Measurements from ENCODE around the gene YWHAQ. TPM values are rescaled to one million over a fixed set of nuclear protein-coding genes. Genes with fewer than 3 reads are reported as not detected.
"Not testable (repeated sequence)": the region's sequence is repeated elsewhere in the genome, so short reads cannot be mapped to it uniquely, and the experiment has no call there.

The YWHAQ gene
- total RNA-seq, 2 experiments from 2014 or later: 300 to 316 TPM

DNA sequence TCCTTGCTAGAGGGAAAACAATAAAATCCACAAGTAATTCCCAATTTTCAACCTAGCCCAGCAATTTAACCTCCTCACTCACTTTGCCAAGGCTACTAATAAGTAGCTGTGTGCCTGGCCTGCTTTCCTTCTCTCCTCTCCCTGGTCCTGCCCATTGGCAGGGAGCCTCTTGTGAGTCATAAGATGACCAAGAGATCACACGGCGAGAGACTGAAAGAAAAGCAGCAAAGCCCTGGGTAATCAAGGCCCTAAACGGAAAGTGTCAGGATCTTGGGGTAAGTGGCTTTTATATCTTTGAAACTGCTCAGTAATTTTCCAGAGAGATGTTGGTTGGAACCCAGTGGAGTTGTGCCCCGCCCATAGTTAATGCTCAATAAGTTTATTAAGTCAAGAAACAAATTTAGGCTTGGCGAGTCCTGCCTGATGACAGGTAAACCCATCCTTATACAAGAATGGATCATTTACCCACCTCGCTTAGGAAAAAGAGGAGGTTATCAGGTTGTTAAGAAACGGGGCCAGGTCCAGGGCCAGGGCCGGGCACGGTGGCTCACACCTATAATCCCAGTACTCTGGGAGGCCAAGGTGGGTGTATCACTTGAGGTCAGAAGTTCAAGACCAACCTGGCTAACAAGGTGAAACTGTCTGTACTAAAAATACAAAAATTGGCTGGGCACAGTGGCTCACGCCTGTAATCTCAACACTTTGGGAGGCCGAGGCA is 65.2 kb downstream of the YWHAQ start:
- H3K27ac Mint-ChIP-seq: no peak overlapping the region
- no peaks in the 10 kb centered on the region for H3K27me3 Mint-ChIP-seq
- peaks cover 6% of the 10 kb centered on the region for H3K4me1 Mint-ChIP-seq
- DNase-seq (no peak), ATAC-seq (no peak)
- H3K9me3 Mint-ChIP-seq (ENCODE audit: low read depth): no peaks in the 10 kb centered on the region
- no peak overlapping the region for H3K4me3 Mint-ChIP-seq
- H3K36me3 Mint-ChIP-seq: peaks cover 5% of the 10 kb centered on the region
- CTCF ChIA-PET: interaction anchor here (0.6 to 1.5 kb wide), 2 partner anchors 10 to 79 kb away, joined by 3 read pairs; partner anchors contain the start of gene ADAM17

DNA sequence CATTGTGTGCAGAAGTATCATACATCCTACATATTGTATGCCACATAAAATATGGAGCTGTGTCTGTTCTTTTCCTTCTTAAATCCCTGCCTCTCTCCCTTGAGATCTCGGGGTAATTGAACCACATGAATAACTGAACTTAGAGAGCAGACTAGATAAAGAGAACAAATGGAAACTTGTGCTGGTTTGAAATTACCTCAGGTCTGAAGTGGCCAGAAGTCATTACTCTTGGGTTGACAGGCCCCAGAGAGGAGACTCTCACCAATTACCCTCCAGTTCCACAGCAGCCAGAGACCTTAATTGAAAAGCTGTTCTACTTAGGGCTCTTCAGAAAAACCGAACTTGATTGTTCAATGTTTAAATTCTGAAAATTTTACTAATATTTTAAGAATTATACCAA is 70.2 kb downstream of the YWHAQ start:
- CTCF ChIA-PET: no interaction called here
- Mint-ChIP-seq H3K4me1 (peaks cover 34% of the 10 kb centered on the region), H3K36me3 (peaks cover 14% of the 10 kb centered on the region), H3K9me3 (ENCODE audit: low read depth) (no peaks in the 10 kb centered on the region), H3K4me3 (no peak overlapping the region), H3K27me3 (no peaks in the 10 kb centered on the region), H3K27ac (no peak overlapping the region)
- DNase-seq (no peak), ATAC-seq (no peak)

DNA sequence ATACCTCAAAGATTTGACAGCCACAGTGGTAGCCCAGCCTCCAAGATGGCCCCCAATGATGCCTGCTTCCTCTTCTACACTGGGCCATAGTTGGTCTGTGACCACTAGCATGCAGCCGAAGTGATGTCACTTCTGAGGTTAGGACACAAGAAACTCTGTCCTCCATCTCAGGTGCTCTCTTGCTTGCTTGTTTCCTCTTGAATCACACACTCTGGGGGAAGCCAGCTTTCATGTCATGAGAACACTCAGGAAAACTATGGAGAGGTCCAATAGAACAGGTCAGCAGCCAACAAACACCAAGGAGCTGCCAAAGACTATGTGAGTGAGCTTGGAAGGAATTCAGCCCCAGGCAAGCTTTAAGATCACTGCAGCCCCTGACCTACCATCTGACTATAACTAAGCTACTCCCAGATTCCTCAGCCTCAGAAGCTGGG is 71.8 kb downstream of the YWHAQ start:
- Mint-ChIP-seq H3K9me3 (ENCODE audit: low read depth) (no peaks in the 10 kb centered on the region), H3K27ac (peak overlapping the region; percentile 37), H3K4me1 (peaks cover 44% of the 10 kb centered on the region), H3K27me3 (no peaks in the 10 kb centered on the region), H3K4me3 (no peak overlapping the region), H3K36me3 (peaks cover 14% of the 10 kb centered on the region)
- DNase-seq (peak; percentile 67), ATAC-seq (no peak)
- CTCF ChIA-PET: interaction anchor here (1.2 to 1.3 kb wide), 2 partner anchors 49 to 66 kb away, joined by 3 read pairs; no protein-coding TSS in a partner anchor

DNA sequence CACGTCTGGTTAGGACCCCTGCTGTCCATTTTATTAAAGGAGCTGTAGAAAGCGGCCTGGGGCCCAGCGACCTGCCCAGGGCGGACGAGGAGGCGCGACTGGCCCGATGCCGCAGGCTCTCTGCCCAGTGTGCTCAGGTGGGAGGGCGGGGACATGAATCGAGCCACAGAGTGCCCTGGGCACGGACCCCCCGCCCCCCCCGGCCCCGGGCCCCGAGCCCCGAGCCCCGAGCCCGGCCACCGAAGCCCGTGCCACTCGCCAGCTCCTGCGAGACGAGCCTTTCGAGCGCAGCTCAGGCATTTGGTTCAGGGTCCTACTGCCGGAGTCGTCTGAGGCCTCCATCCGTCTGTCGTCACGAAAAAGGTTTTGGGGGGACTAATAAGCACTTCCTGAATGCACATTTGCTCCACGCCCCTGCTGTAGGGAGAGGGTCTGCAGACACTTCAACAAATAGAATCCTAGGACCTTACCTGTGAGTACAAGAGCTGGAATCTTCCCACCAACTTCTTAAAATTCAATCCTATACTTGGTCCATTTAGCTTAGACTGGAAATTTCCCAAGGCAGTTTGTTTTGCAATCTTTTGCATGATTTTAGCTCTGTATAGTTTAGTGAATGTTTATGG is 74.6 kb downstream of the YWHAQ start:
- peak; percentile 69 for DNase-seq
- Mint-ChIP-seq H3K36me3 (peaks cover 15% of the 10 kb centered on the region), H3K9me3 (ENCODE audit: low read depth) (no peaks in the 10 kb centered on the region), H3K4me1 (peaks cover 63% of the 10 kb centered on the region), H3K4me3 (peak overlapping the region; percentile 97), H3K27ac (peak overlapping the region; percentile 97), H3K27me3 (no peaks in the 10 kb centered on the region)
- CTCF ChIA-PET: interaction anchor here (0.6 to 3.2 kb wide), 22 partner anchors 9 to 287 kb away, joined by 3 to 14 read pairs (median 4); partner anchors contain the start of genes IAH1 and TAF1B
- ATAC-seq: no peak

DNA sequence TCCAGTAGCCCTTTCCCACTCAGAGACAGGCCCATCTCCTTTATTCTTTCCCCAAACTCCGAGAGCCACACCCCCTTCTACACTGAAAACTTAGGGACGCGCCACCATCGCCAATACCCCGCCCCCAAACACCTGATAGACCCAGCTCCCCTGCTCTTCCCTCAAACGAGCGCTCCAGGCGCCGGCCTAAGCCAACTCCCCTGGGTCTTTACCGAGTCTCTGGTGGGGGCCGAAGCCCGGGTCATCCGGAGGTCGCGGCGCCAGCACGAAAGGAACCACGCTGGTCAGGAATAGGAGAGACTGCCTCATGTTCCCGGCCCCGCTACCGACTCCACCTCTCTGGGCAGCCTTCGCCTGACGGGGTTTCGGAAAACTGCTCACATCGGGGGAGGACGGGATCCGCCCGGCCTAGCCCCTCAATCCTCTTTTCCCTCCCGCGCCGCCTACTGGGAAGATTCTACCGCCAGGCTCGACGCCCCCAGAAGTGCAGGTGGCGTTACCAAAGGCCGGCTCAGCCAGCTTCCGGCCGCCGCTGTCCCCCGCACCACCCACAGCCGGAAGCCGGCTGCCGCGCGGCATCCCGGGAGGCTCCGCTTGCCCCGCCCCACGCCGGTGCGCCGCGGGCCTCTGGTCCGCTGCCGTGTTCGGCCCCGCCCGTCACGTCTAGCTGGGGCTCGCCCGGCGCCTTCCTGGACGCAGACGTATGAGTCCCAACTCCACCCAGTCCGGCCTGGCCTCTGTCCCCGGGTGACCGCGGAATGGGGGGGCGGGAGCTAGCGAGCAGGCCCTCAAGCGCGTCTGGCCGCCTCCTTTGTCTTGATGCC is 75.3 kb downstream of the YWHAQ start, which contains the start of gene ADAM17:
TSS of gene ADAM17 (minus strand) at position 534 of the 824 bp plus-strand sequence. CDS start at position 309, 225 bp downstream.
- peak; percentile 93 for ATAC-seq
- H3K36me3 Mint-ChIP-seq: peaks cover 13% of the 10 kb centered on the region
- peak; percentile 93 for DNase-seq
- H3K27me3 Mint-ChIP-seq: no peaks in the 10 kb centered on the region
- CTCF ChIA-PET: interaction anchor here (0.6 to 3.2 kb wide), 25 partner anchors 9 to 287 kb away, joined by 3 to 14 read pairs (median 4); partner anchors contain the start of genes IAH1, TAF1B and YWHAQ
- H3K27ac Mint-ChIP-seq: peak within 1 kb of the TSS; percentile 97
- peaks cover 64% of the 10 kb centered on the region for H3K4me1 Mint-ChIP-seq
- H3K9me3 Mint-ChIP-seq (ENCODE audit: low read depth): no peaks in the 10 kb centered on the region
- peak within 1 kb of the TSS; percentile 97 for H3K4me3 Mint-ChIP-seq

DNA sequence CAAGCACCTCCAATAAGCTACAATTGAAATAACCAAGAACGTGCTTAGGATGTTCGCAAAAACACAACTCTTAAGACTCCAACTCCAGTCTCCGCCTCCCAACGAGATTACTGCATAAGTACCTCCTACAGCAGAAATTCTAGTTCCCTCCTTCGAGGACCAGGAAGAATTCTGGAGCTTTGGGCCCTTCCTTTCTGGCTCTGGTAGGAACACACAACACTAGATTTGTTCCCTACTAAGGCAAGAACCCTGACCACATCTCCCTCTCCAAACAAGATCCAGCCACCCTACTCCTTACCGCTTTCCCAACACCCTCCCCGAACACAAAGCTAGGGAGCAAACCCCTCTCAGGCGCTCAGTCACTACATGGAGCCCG is 75.9 kb downstream of the YWHAQ start:
- no peaks in the 10 kb centered on the region for H3K27me3 Mint-ChIP-seq
- no peaks in the 10 kb centered on the region for H3K9me3 Mint-ChIP-seq (ENCODE audit: low read depth)
- H3K4me1 Mint-ChIP-seq: peaks cover 65% of the 10 kb centered on the region
- DNase-seq: peak; percentile 66
- CTCF ChIA-PET: interaction anchor here (0.7 to 3.2 kb wide), 13 partner anchors 9 to 288 kb away, joined by 3 to 14 read pairs (median 5); partner anchors contain the start of genes IAH1, TAF1B and YWHAQ
- peak overlapping the region; percentile 97 for H3K27ac Mint-ChIP-seq
- peak; percentile 9 for ATAC-seq
- peak overlapping the region; percentile 97 for H3K4me3 Mint-ChIP-seq
- peaks cover 12% of the 10 kb centered on the region for H3K36me3 Mint-ChIP-seq

DNA sequence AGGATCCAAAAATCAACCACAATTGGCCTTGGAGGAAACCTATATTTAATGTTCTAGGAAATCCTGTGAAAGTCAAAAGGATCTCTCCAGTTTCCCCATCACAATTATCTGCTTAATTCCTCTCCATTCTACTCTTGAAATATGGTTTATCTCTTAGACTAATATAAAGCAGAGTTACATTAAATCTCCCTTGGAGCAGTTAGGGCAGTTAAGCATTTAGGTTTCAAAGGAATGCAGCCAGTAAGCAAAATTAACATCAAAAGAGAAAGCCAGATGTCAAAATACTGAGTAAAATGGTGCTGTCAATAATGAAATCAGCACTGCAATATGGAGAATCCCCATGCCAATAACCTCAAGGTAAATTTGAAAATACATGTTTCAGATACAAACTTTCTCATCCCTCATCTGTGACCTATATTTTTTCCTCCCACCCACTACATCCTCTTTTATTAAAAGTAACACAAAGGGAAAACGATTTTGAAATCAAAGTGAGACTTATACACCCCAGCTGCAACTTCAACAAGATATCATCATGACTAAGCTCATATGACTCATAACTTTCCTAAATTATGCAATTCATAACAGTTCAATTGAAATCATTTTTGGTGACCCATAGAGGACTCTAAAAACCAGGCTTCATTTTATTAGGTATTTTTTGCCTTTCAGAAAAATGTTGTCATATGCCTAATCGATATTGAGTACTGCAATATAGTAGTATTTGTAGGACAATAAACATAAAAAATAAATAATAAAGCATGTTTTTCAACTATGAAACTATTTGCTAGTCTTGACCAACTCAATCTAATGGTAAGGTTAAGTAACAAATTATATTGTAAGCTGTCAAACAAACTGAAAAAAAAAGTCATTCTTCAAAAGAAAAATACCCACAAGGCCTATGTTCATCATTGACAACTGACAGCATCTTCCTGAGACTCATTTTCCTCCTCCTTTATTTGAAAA is 78.3 kb downstream of the YWHAQ start:
- ATAC-seq (no peak), DNase-seq (no peak)
- H3K4me3 Mint-ChIP-seq: peak overlapping the region; percentile 30
- CTCF ChIA-PET: no interaction called here
- peak overlapping the region; percentile 83 for H3K27ac Mint-ChIP-seq
- no peaks in the 10 kb centered on the region for H3K27me3 Mint-ChIP-seq
- H3K4me1 Mint-ChIP-seq: peaks cover 71% of the 10 kb centered on the region
- no peaks in the 10 kb centered on the region for H3K9me3 Mint-ChIP-seq (ENCODE audit: low read depth)
- peaks cover 5% of the 10 kb centered on the region for H3K36me3 Mint-ChIP-seq

DNA sequence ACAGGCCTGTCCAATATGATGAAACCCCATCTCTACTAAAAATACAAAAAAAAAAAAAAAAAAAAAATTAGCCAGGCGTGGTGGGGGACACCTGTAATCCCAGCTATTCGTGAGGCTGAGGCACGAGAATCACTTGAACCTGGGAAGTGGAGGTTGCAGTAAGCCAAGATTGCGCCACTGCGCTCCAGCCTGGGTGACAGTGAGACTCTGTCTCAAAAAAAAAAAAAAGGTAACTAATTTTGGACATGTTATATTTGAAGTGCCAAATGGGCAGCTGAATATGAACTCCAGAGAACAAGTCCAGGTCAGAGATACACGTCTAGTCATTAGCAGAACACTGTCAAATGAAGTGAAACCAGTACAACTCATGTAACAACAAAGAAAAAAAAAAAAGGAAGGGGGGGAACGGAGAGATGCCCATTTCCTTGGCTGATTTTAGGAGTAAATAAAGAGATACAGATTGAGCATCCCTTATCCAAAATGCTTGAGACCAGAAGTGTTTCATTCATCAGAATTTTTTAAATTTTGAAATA is 79.9 kb downstream of the YWHAQ start:
- H3K9me3 Mint-ChIP-seq (ENCODE audit: low read depth); H3K4me3 Mint-ChIP-seq; H3K36me3 Mint-ChIP-seq; H3K27ac Mint-ChIP-seq; ATAC-seq; H3K27me3 Mint-ChIP-seq; DNase-seq: not testable (repeated sequence)
- peaks cover 66% of the 10 kb centered on the region for H3K4me1 Mint-ChIP-seq
- CTCF ChIA-PET: interaction anchor here (0.7 kb wide), 2 partner anchors 24 to 375 kb away, joined by 3 read pairs; no protein-coding TSS in a partner anchor

DNA sequence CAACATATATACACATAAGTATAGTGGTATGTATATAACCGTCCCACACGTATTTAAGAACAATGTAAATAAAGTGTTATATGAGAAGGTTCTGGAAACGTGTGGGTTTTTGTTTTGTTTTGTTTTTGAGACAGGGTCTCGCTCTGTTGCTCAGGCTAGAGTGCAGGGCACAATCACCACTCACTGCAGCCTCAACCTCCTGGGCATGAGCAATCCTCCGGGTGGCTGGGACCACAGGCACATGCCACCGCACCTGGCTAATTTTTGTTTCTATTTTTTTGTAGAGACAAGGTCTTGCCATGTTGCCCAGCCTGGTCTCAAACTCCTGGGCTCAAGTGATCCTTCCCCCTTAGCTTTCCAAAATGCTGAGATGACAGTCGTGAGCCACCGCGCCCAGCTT is 81.4 kb downstream of the YWHAQ start:
- DNase-seq: no peak
- Mint-ChIP-seq H3K4me3 (no peak overlapping the region), H3K27me3 (no peaks in the 10 kb centered on the region), H3K36me3 (peaks cover 11% of the 10 kb centered on the region), H3K9me3 (ENCODE audit: low read depth) (no peaks in the 10 kb centered on the region), H3K27ac (no peak overlapping the region), H3K4me1 (peaks cover 65% of the 10 kb centered on the region)
- ATAC-seq: no peak
- CTCF ChIA-PET: interaction anchor here (1.2 to 1.4 kb wide), 2 partner anchors 10 to 59 kb away, joined by 3 to 8 read pairs; no protein-coding TSS in a partner anchor

DNA sequence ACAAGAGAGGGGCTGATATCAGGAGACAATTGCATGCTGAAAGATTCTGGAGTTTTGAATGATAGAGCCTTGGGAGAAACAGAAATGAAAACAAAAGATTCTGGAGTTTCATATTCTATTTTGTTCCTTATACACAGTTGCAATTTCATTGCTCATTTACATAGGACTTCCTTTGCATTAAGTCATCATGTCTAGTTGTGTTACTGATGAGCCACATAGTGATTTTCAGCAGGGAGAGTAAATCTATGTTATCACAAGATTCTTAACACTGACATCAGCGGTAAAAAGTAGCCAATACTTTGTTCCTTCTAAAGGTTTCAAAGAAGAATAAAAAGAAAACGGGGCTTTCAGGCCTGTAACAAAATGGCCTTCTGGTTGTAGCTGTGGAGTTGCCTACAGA is 82.3 kb downstream of the YWHAQ start:
- Mint-ChIP-seq H3K27me3 (no peaks in the 10 kb centered on the region), H3K4me1 (peaks cover 64% of the 10 kb centered on the region), H3K9me3 (ENCODE audit: low read depth) (no peaks in the 10 kb centered on the region), H3K36me3 (peaks cover 10% of the 10 kb centered on the region), H3K27ac (peak overlapping the region; percentile 88), H3K4me3 (peak overlapping the region; percentile 61)
- ATAC-seq (peak; percentile 70), DNase-seq (no peak)
- CTCF ChIA-PET: interaction anchor here (1.2 to 1.4 kb wide), 2 partner anchors 9 to 58 kb away, joined by 3 to 8 read pairs; no protein-coding TSS in a partner anchor

DNA sequence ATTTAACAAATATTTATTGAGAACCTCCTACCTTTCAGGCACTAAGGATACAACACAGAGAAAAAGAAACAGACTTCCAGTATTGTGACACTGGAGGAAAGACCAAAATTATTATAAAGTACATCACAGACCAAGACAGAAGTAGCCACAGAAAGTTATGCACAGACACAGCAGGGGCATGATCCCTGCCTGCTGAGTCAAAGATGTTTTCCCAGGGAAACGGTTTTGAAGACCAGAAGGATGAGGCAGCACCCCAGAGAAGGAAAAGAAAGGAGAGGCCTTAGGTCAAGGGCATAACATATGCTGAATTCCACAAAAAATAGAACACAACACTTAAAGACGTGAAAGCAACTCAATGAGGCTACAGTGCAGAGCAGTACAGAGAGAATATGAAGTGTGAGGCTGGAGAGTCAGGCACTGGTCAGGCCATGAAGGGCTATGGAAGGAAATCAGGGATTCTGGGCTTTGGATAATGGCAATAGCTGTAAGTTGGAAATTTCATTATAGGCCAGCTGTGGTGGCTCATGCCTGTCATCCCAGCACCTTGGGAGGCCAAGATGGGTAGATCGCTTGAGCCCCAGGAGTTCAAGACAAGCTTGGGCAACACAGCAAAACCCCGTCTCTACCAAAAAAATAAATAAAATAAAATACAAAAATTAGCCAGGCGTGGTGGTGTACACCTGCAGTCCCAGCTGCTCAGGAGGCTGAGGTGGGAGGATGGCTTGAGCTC is 83.4 kb downstream of the YWHAQ start:
- Mint-ChIP-seq H3K4me3 (no peak overlapping the region), H3K9me3 (ENCODE audit: low read depth) (no peaks in the 10 kb centered on the region)

More for the DNA sequence above, 83.4 kb downstream of the YWHAQ start:
- Mint-ChIP-seq H3K36me3 (peaks cover 9% of the 10 kb centered on the region), H3K27ac (peak overlapping the region; percentile 60), H3K4me1 (peaks cover 62% of the 10 kb centered on the region), H3K27me3 (no peaks in the 10 kb centered on the region)
- CTCF ChIA-PET: interaction anchor here (0.6 kb wide), 1 partner anchor 94 kb away, joined by 4 read pairs; no protein-coding TSS in a partner anchor
- no peak for ATAC-seq
- no peak for DNase-seq

All from activated CD8-positive, alpha-beta memory T cell treated with anti-CD3 and anti-CD28 coated beads, Interleukin-2, amount 10 ng/mL, durations not matched to agents 7 days and 5 days (primary cell).